K562 (cell line): ENCODE measurements around the gene JUP. TPM values are rescaled to one million over a fixed set of nuclear protein-coding genes. Genes with fewer than 3 reads are reported as not detected.

ENCODE experiments used
- ADNP ChIP-seq: fragments of 200-800 bp; sonication (Bioruptor generic); IDR thresholded peaks from 2 replicates; pipeline ENCODE4 v1.6.1; 2016; ENCODE audit warnings: missing genetic modification characterization, missing compliant biosample characterization
- CHD7 ChIP-seq: fragments of 200-600 bp; sonication (generic); IDR thresholded peaks from one replicate; pipeline ENCODE4 v1.6.1; 2012; ENCODE audit warnings: mild to moderate bottlenecking, low read depth, low read length, inconsistent platforms
- EHMT2 ChIP-seq: fragments of 450-650 bp; IDR thresholded peaks from 2 replicates; pipeline ENCODE4 v1.6.1; 2018; ENCODE audit warnings: antibody characterized with exemption
- FOS ChIP-seq: IDR thresholded peaks from 3 replicates; pipeline ENCODE4 v1.6.1; 2011; ENCODE audit not compliant: insufficient read length; ENCODE audit errors: extremely low read depth
- HDAC1 ChIP-seq, 2 experiments: fragments of 450-650 bp; IDR thresholded peaks; 2 replicates each; pipeline ENCODE4 v1.6.1; 2016 to 2017; ENCODE audit warnings: inconsistent platforms in 1 of 2, mild to moderate bottlenecking in 1 of 2, moderate library complexity in 1 of 2
- PHF20 ChIP-seq: fragments of 450-650 bp; IDR thresholded peaks from 2 replicates; pipeline ENCODE4 v1.6.1; 2018; ENCODE audit not compliant: partially characterized antibody
- RBM15 ChIP-seq: fragments of 200-400 bp; formaldehyde crosslinking; IDR thresholded peaks from 2 replicates; pipeline ENCODE4 v1.6.1; 2018; ENCODE audit warnings: mild to moderate bottlenecking, low read length, moderate library complexity; ENCODE audit not compliant: insufficient read depth
- USF1 ChIP-seq: sonication (generic); formaldehyde crosslinking; IDR thresholded peaks from 2 replicates; pipeline ENCODE4 v1.9.0; 2022; ENCODE audit warnings: mild to moderate bottlenecking, missing genetic modification reagents
- YY1 ChIP-seq, 3 experiments: IDR thresholded peaks; 2 replicates each; pipeline ENCODE4 v1.6.1; 2011; ENCODE audit warnings: low read length in 2 of 3, mild to moderate bottlenecking in 2 of 3, moderate library complexity in 2 of 3, borderline replicate concordance in 1 of 3, control low read depth in 1 of 3, low read depth in 1 of 3; ENCODE audit not compliant: insufficient read depth in 3 of 3, insufficient replicate concordance in 2 of 3, control insufficient read depth in 1 of 3, insufficient read length in 1 of 3; ENCODE audit errors: extremely low read depth in 1 of 3
- ZC3H4 ChIP-seq: sonication (generic); formaldehyde crosslinking; IDR thresholded peaks from 2 replicates; pipeline ENCODE4 v1.9.0; 2021; ENCODE audit warnings: missing genetic modification reagents, borderline replicate concordance
- ZFP36 ChIP-seq: fragments of 150-350 bp; IDR thresholded peaks from 2 replicates; pipeline ENCODE4 v1.6.1; 2018; ENCODE audit warnings: low read length, low read depth; ENCODE audit not compliant: partially characterized antibody
- ZNF740 ChIP-seq, 3 experiments: fragments of 200-800 bp in 1 of 3; sonication (Bioruptor generic) in 1 of 3; sonication (generic) in 1 of 3; formaldehyde crosslinking in 1 of 3; IDR thresholded peaks; 2 replicates each; pipeline versions ENCODE4 v1.6.1 to v1.8.0; 2016 to 2022; ENCODE audit warnings: mild to moderate bottlenecking in 2 of 3, missing compliant biosample characterization in 2 of 3, missing genetic modification characterization in 2 of 3, missing genetic modification reagents in 1 of 3
- polyA plus RNA-seq, 8 experiments: library from polyadenylated mRNA; depleted of rRNA in 4 of 8; stranded (reverse) in 5 of 8; unstranded in 3 of 8; fragments of >200 nt; fragmentation: Nextera tagmentation in 2 of 8; fragmentation: Illumina TruSeq in 1 of 8; extraction: Ambion mirVana in 2 of 8; extraction: Trizol in 1 of 8; gene quantifications; 2 replicates each; pipeline versions ENCODE4 v1.2.1 to v1.2.3, GENCODE V29; 2011 to 2014; ENCODE audit warnings: inconsistent platforms in 1 of 8, missing spikeins in 1 of 8
- total RNA-seq, 7 experiments: library from RNA; depleted of rRNA in 6 of 7; stranded (reverse); fragments of >200 nt in 6 of 7; fragmentation: Illumina TruSeq in 2 of 7; extraction: Trizol in 2 of 7; gene quantifications; 2 replicates each; pipeline versions ENCODE4 v1.2.1 to v1.2.3, GENCODE V29; 2011 to 2021; ENCODE audit warnings: low replicate concordance in 1 of 7

JUP gene
- total and polyA plus RNA-seq, 9 of the 15 experiments (the other 6 are each of a cell fraction or from before 2014, with no cell fraction given) = 6.4 to 177 (median 31.2) TPM

GRCh38 chr17:41835800-41836549 is 49.5 kb upstream of the JUP start, which contains the start of gene NT5C3B (continued):
- TF ChIP-seq CHD7 (no peak), RBM15 (no peak), HDAC1 (IDR thresholded peaks at IDR 0.05) (no peak), FOS (no peak), PHF20 (peak; percentile 69), ZC3H4 (CRISPR knock-in tag) (no peak), EHMT2 (no peak), ZNF740 (CRISPR knock-in tag; IDR thresholded peaks at IDR 0.05) (no peak), ZNF740 (tag; IDR thresholded peaks at IDR 0.05) (no peak), YY1 (IDR thresholded peaks at IDR 0.05; ENCODE audit: borderline replicate concordance in 1 of 3, control insufficient read depth in 1 of 3, extremely low read depth in 1 of 3, insufficient read depth in 3 of 3, insufficient read length in 1 of 3, insufficient replicate concordance in 2 of 3, low read depth in 1 of 3, low read length in 2 of 3) (peak in 2 of 3 experiments; percentile 22 to 57), USF1 (CRISPR knock-in tag) (no peak), ADNP (tag) (no peak), ZFP36 (no peak)
